Measurements from ENCODE around the gene RELL1.

GRCh38 chr4:37597034-37597433 is 89.1 kb downstream of the RELL1 start:
- no peak for TF ChIP-seq POLR2A (IDR thresholded peaks at IDR 0.05; ENCODE audit: low read depth, low read length)
- no peak for TF ChIP-seq PAX5 (IDR thresholded peaks at IDR 0.05; ENCODE audit: insufficient read depth, low read length, severe bottlenecking)
- no peak for TF ChIP-seq TAF1 (IDR thresholded peaks at IDR 0.05; ENCODE audit: low read depth, low read length)
- no peak for TF ChIP-seq POU2F2 (IDR thresholded peaks at IDR 0.05; ENCODE audit: low read depth, low read length)
